HEK293 (cell line): ENCODE measurements around the gene NHLH1.

ENCODE experiments used
- SETDB1 ChIP-seq: IDR thresholded peaks from one replicate; pipeline ENCODE4 v1.6.1; 2017; ENCODE audit warnings: mild to moderate bottlenecking, low read length, moderate library complexity, mixed read lengths; ENCODE audit not compliant: insufficient read length
- WT1 ChIP-seq: fragments of 450-650 bp; formaldehyde crosslinking; IDR thresholded peaks from 2 replicates; pipeline ENCODE4 v1.5.1; 2016; ENCODE audit warnings: missing biosample characterization, missing genetic modification characterization
- ZNF112 ChIP-seq: fragments of 450-650 bp; formaldehyde crosslinking; IDR thresholded peaks from 2 replicates; pipeline ENCODE4 v1.5.0; 2017; ENCODE audit warnings: missing biosample characterization, missing genetic modification characterization
- ZNF140 ChIP-seq: fragments of 450-650 bp; formaldehyde crosslinking; IDR thresholded peaks from 2 replicates; pipeline ENCODE4 v1.5.1; 2016; ENCODE audit warnings: missing biosample characterization, missing genetic modification characterization
- ZNF146 ChIP-seq: fragments of 450-650 bp; formaldehyde crosslinking; IDR thresholded peaks from 2 replicates; pipeline ENCODE4 v1.5.1; 2016; ENCODE audit warnings: missing biosample characterization, missing genetic modification characterization
- ZNF169 ChIP-seq: fragments of 450-650 bp; formaldehyde crosslinking; IDR thresholded peaks from 2 replicates; pipeline ENCODE4 v1.5.1; 2016; ENCODE audit warnings: missing biosample characterization, missing genetic modification characterization
- ZNF239 ChIP-seq: fragments of 450-650 bp; formaldehyde crosslinking; IDR thresholded peaks from 2 replicates; pipeline ENCODE4 v1.5.1; 2016; ENCODE audit warnings: missing biosample characterization, missing genetic modification characterization
- ZNF292 ChIP-seq: fragments of 450-650 bp; formaldehyde crosslinking; IDR thresholded peaks from 2 replicates; pipeline ENCODE4 v1.5.1; 2016; ENCODE audit warnings: low read depth, missing biosample characterization, missing genetic modification characterization, borderline replicate concordance
- ZNF514 ChIP-seq: fragments of 450-650 bp; formaldehyde crosslinking; IDR thresholded peaks from 2 replicates; pipeline ENCODE4 v1.5.1; 2016; ENCODE audit warnings: missing biosample characterization, missing genetic modification characterization
- ZNF544 ChIP-seq: fragments of 450-650 bp; formaldehyde crosslinking; IDR thresholded peaks from 2 replicates; pipeline ENCODE4 v1.5.0; 2017; ENCODE audit warnings: missing biosample characterization, missing genetic modification characterization
- ZNF560 ChIP-seq: fragments of 450-650 bp; formaldehyde crosslinking; IDR thresholded peaks from 2 replicates; pipeline ENCODE4 v1.5.1; 2017; ENCODE audit warnings: missing biosample characterization, missing genetic modification characterization, borderline replicate concordance
- ZNF629 ChIP-seq: fragments of 450-650 bp; formaldehyde crosslinking; IDR thresholded peaks from 2 replicates; pipeline ENCODE4 v1.5.1; 2017; ENCODE audit warnings: missing biosample characterization, missing genetic modification characterization
- ZNF785 ChIP-seq: fragments of 450-650 bp; formaldehyde crosslinking; IDR thresholded peaks from 2 replicates; pipeline ENCODE4 v1.5.1; 2016; ENCODE audit warnings: missing biosample characterization, missing genetic modification characterization
- ZNF843 ChIP-seq: fragments of 450-650 bp; formaldehyde crosslinking; IDR thresholded peaks from 2 replicates; pipeline ENCODE4 v1.5.1; 2016; ENCODE audit warnings: missing biosample characterization, missing genetic modification characterization
- TF ChIP-seq, protein P1 (sequence below): fragments of 450-650 bp; formaldehyde crosslinking; IDR thresholded peaks from 2 replicates; pipeline ENCODE4 v1.5.1; 2016; ENCODE audit warnings: missing biosample characterization, missing genetic modification characterization, borderline replicate concordance
- TF ChIP-seq, protein P2 (sequence below): sonication (generic); formaldehyde crosslinking; IDR thresholded peaks from 2 replicates; pipeline ENCODE4 v1.8.1; 2022; ENCODE audit warnings: mild to moderate bottlenecking, moderate library complexity, missing genetic modification reagents
- TF ChIP-seq, protein P3 (sequence below): fragments of 450-650 bp; formaldehyde crosslinking; IDR thresholded peaks from 2 replicates; pipeline ENCODE4 v1.5.1; 2016; ENCODE audit warnings: missing biosample characterization, missing genetic modification characterization, borderline replicate concordance
- TF ChIP-seq, protein P4 (sequence below): fragments of 450-650 bp; formaldehyde crosslinking; IDR thresholded peaks from 2 replicates; pipeline ENCODE4 v1.5.1; 2016; ENCODE audit warnings: missing biosample characterization, missing genetic modification characterization

Gene NHLH1

DNA sequence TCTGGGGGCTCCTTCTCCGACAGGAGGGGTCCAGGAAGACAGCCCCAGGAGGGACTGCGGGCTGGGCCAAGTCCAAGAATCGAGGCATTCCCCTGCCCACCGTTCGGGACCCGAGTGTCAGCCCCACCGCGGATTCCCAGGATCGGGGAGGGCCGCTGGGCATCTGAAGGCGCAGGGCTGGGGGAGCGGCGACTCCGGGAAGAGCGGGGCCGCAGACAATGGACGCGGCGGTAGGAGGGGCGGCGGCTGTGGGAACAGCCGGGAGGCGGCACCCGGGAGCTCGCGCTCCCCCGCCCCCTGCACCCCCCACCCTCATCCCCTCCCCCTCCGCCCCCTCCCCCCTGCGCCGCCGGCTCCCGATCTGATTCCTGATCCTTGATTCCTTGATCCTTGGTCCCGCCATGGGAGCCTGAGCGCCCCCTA is 33.4 kb downstream of the NHLH1 start, which contains the start of gene VANGL2 (continued):
- TF ChIP-seq, protein P1, sequence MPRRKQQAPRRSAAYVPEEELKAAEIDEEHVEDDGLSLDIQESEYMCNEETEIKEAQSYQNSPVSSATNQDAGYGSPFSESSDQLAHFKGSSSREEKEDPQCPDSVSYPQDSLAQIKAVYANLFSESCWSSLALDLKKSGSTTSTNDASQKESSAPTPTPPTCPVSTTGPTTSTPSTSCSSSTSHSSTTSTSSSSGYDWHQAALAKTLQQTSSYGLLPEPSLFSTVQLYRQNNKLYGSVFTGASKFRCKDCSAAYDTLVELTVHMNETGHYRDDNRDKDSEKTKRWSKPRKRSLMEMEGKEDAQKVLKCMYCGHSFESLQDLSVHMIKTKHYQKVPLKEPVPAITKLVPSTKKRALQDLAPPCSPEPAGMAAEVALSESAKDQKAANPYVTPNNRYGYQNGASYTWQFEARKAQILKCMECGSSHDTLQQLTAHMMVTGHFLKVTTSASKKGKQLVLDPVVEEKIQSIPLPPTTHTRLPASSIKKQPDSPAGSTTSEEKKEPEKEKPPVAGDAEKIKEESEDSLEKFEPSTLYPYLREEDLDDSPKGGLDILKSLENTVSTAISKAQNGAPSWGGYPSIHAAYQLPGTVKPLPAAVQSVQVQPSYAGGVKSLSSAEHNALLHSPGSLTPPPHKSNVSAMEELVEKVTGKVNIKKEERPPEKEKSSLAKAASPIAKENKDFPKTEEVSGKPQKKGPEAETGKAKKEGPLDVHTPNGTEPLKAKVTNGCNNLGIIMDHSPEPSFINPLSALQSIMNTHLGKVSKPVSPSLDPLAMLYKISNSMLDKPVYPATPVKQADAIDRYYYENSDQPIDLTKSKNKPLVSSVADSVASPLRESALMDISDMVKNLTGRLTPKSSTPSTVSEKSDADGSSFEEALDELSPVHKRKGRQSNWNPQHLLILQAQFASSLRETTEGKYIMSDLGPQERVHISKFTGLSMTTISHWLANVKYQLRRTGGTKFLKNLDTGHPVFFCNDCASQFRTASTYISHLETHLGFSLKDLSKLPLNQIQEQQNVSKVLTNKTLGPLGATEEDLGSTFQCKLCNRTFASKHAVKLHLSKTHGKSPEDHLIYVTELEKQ = peak; percentile 59; the same call in 1 of the 2 replicates
- TF ChIP-seq ZNF544 (tag by site-specific recombination) (no peak), ZNF843 (no peak), SETDB1 (no peak), ZNF292 (tag by site-specific recombination) (no peak), ZNF629 (tag by site-specific recombination) (peak; percentile 46; the same call in 1 of the 2 replicates), ZNF169 (tag by site-specific recombination) (no peak), ZNF785 (tag by site-specific recombination) (no peak), ZNF560 (no peak), ZNF146 (tag by site-specific recombination) (0 out of 2 replicates have a peak, but pooled peaks have one; percentile 7), WT1 (peak; percentile 4; the same call in 1 of the 2 replicates), ZNF514 (tag by site-specific recombination) (no peak), ZNF140 (no peak), ZNF239 (no peak), ZNF112 (tag by site-specific recombination) (no peak)
- TF ChIP-seq, protein P2, sequence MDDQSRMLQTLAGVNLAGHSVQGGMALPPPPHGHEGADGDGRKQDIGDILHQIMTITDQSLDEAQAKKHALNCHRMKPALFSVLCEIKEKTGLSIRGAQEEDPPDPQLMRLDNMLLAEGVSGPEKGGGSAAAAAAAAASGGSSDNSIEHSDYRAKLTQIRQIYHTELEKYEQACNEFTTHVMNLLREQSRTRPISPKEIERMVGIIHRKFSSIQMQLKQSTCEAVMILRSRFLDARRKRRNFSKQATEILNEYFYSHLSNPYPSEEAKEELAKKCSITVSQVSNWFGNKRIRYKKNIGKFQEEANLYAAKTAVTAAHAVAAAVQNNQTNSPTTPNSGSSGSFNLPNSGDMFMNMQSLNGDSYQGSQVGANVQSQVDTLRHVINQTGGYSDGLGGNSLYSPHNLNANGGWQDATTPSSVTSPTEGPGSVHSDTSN (CRISPR knock-in tag) = no peak
- TF ChIP-seq, protein P3, sequence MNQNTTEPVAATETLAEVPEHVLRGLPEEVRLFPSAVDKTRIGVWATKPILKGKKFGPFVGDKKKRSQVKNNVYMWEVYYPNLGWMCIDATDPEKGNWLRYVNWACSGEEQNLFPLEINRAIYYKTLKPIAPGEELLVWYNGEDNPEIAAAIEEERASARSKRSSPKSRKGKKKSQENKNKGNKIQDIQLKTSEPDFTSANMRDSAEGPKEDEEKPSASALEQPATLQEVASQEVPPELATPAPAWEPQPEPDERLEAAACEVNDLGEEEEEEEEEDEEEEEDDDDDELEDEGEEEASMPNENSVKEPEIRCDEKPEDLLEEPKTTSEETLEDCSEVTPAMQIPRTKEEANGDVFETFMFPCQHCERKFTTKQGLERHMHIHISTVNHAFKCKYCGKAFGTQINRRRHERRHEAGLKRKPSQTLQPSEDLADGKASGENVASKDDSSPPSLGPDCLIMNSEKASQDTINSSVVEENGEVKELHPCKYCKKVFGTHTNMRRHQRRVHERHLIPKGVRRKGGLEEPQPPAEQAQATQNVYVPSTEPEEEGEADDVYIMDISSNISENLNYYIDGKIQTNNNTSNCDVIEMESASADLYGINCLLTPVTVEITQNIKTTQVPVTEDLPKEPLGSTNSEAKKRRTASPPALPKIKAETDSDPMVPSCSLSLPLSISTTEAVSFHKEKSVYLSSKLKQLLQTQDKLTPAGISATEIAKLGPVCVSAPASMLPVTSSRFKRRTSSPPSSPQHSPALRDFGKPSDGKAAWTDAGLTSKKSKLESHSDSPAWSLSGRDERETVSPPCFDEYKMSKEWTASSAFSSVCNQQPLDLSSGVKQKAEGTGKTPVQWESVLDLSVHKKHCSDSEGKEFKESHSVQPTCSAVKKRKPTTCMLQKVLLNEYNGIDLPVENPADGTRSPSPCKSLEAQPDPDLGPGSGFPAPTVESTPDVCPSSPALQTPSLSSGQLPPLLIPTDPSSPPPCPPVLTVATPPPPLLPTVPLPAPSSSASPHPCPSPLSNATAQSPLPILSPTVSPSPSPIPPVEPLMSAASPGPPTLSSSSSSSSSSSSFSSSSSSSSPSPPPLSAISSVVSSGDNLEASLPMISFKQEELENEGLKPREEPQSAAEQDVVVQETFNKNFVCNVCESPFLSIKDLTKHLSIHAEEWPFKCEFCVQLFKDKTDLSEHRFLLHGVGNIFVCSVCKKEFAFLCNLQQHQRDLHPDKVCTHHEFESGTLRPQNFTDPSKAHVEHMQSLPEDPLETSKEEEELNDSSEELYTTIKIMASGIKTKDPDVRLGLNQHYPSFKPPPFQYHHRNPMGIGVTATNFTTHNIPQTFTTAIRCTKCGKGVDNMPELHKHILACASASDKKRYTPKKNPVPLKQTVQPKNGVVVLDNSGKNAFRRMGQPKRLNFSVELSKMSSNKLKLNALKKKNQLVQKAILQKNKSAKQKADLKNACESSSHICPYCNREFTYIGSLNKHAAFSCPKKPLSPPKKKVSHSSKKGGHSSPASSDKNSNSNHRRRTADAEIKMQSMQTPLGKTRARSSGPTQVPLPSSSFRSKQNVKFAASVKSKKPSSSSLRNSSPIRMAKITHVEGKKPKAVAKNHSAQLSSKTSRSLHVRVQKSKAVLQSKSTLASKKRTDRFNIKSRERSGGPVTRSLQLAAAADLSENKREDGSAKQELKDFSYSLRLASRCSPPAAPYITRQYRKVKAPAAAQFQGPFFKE (tag by site-specific recombination) = no peak
- TF ChIP-seq, protein P4, sequence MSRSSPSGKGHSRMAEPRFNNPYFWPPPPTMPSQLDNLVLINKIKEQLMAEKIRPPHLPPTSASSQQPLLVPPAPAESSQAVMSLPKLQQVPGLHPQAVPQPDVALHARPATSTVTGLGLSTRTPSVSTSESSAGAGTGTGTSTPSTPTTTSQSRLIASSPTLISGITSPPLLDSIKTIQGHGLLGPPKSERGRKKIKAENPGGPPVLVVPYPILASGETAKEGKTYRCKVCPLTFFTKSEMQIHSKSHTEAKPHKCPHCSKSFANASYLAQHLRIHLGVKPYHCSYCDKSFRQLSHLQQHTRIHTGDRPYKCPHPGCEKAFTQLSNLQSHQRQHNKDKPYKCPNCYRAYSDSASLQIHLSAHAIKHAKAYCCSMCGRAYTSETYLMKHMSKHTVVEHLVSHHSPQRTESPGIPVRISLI (tag by site-specific recombination) = no peak
